ENCODE data around the gene COL5A1. TPM values are rescaled to one million over a fixed set of nuclear protein-coding genes. Genes with fewer than 3 reads are reported as not detected.

The COL5A1 gene
- total RNA-seq, 4 donors from 2014 or later: 1.6 to 2.8 (median 2.3) TPM

DNA sequence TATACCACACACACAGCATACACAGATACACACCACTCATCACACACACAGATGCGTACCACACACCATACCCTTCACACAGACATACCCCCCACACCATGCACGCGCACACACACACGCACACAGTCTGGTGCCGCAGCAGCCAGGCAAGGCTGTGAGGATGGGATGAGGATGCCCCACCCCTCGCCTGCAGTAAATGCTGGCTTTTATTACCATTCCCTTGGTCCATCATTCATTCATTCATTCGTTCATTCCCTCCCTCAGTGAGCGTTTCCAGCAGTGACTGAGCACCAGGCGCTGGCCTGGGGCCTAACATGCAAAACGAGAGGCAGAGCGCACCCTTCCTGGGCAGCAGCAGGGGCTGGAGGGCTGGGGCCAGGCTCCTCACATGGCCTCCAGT is 187.3 kb downstream of the COL5A1 start:
- no peak for TF ChIP-seq POLR2A (IDR thresholded peaks at IDR 0.05)
- TF ChIP-seq, protein P1, sequence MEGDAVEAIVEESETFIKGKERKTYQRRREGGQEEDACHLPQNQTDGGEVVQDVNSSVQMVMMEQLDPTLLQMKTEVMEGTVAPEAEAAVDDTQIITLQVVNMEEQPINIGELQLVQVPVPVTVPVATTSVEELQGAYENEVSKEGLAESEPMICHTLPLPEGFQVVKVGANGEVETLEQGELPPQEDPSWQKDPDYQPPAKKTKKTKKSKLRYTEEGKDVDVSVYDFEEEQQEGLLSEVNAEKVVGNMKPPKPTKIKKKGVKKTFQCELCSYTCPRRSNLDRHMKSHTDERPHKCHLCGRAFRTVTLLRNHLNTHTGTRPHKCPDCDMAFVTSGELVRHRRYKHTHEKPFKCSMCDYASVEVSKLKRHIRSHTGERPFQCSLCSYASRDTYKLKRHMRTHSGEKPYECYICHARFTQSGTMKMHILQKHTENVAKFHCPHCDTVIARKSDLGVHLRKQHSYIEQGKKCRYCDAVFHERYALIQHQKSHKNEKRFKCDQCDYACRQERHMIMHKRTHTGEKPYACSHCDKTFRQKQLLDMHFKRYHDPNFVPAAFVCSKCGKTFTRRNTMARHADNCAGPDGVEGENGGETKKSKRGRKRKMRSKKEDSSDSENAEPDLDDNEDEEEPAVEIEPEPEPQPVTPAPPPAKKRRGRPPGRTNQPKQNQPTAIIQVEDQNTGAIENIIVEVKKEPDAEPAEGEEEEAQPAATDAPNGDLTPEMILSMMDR (IDR thresholded peaks at IDR 0.05 in 4 of 5, conservative IDR thresholded peaks at IDR 0.05 in 1 of 5): no peak
- Histone ChIP-seq H3K36me3 (no peaks in the 10 kb centered on the region), H3K4me1 (no peaks in the 10 kb centered on the region), H3K4me3 (no peak overlapping the region), H3K9me3 (no peaks in the 10 kb centered on the region), H3K27ac (no peak overlapping the region), H3K27me3 (no peaks in the 10 kb centered on the region)
- intact Hi-C loops (cut with DNase I; ENCODE audit: low total_unique reads) (no loop called here), in situ Hi-C loops (cut with MboI; ENCODE audit: low sequenced_read_pairs in 4 of 4) (no loop called here)
- DNase-seq (no peak), ATAC-seq (no peak)

DNA sequence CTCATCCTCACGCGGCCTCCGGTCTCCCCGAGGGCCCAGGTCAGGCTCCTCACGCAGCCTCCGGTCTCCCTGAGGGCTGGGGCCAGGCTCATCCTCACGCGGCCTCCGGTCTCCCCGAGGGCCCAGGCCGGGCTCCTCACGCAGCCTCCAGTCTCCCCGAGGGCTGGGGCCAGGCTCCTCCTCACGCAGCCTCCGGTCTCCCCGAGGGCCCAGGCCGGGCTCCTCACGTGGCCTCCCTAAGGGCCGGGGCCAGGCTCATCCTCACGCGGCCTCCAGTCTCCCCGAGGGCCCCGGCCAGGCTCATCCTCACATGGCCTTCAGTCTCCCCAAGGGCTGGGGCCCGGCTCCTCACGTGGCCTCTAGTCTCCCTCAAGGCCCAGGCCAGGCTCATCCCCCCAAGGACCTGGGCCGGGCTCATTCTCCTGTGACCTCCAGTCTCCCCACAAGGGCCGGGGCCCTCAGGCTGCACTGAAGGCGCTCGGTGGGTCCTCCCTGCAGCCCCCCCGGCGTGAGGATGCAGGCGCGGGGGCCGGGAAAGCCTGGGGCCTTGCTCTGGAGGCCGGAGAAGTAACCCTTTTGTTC is 187.8 kb downstream of the COL5A1 start:
- in situ Hi-C loops (cut with MboI; ENCODE audit: low sequenced_read_pairs in 4 of 4) (no loop called here), intact Hi-C loops (cut with DNase I; ENCODE audit: low total_unique reads) (no loop called here)
- Histone ChIP-seq H3K27ac (no peak overlapping the region), H3K4me3 (no peak overlapping the region), H3K9me3 (no peaks in the 10 kb centered on the region), H3K4me1 (no peaks in the 10 kb centered on the region), H3K27me3 (no peaks in the 10 kb centered on the region), H3K36me3 (no peaks in the 10 kb centered on the region)
- DNase-seq (no peak), ATAC-seq (no peak)
- TF ChIP-seq POLR2A (IDR thresholded peaks at IDR 0.05): no peak

DNA sequence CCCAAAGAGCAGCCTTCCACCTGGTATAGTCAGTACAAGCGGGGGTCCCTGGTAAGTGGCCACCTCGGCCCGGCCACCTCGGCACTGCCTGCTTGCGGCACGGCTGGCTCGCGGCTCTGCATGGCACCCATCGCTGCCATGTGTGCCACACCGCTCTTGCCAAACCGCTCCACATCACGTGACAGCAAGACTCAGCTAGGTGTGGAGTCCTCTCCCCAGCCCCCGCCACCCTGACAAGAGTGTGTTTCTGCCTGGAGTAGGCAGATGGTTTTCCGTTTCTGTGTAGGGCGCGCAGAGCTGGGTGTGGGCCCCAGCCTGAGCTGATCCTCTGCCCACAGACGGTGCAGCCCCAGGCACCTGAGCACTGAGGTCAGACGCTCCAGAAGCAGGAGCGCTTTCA is 188.5 kb downstream of the COL5A1 start:
- TF ChIP-seq POLR2A (IDR thresholded peaks at IDR 0.05): no peak
- TF ChIP-seq, protein P1 (IDR thresholded peaks at IDR 0.05 in 4 of 5, conservative IDR thresholded peaks at IDR 0.05 in 1 of 5): no peak
- intact Hi-C loops (cut with DNase I; ENCODE audit: low total_unique reads) (no loop called here), in situ Hi-C loops (cut with MboI; ENCODE audit: low sequenced_read_pairs in 4 of 4) (no loop called here)
- DNase-seq (no peak), ATAC-seq (no peak)
- Histone ChIP-seq H3K27ac (no peak overlapping the region), H3K36me3 (no peaks in the 10 kb centered on the region), H3K27me3 (no peaks in the 10 kb centered on the region), H3K4me1 (no peaks in the 10 kb centered on the region), H3K9me3 (no peaks in the 10 kb centered on the region), H3K4me3 (no peak overlapping the region)

DNA sequence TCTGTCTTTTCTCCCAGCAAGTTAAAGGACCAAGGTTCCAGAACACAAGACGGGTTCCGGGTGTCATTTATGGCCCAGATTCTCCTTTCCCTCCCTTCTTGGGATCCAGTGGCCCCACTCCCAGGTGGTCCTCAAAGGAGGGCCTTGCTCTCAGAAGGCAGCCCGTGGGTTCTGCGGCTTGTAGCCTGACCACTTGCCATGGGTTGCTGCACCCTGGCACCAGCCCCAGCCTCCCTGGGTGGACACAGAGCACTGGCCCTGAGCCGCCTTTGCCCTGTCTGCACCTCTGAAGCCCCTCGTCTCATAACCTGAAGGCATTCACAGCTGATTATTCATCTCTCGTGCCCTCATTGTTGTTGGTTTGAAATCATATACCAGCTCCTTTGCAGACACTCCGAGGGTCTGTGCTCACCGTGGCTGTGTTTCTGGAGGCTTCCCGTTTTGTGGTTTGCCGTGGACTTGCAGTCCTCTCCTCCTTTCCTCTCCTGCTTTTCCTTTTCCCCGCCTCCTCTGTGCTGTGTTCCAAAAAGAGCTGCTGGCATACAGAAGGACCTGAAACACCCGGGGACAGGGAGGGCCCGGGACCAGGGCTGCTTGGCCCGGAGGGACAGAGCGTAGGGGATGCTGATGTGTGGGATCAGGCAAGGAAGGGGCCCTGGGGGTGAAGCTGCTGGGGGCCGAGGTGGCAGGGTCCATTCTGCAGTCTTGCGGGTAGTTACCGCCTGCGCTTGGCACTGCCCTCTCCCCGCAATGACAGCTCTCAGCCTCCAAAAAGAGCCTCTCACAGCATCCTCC is 189.5 kb downstream of the COL5A1 start:
- ATAC-seq (no peak), DNase-seq (no peak)
- TF ChIP-seq, protein P1 (IDR thresholded peaks at IDR 0.05 in 4 of 5, conservative IDR thresholded peaks at IDR 0.05 in 1 of 5): no peak
- no peak for TF ChIP-seq POLR2A (IDR thresholded peaks at IDR 0.05)
- no peaks in the 10 kb centered on the region for H3K4me1 ChIP-seq
- intact Hi-C loops (cut with DNase I; ENCODE audit: low total_unique reads) (no loop called here), in situ Hi-C loops (cut with MboI; ENCODE audit: low sequenced_read_pairs in 4 of 4) (no loop called here)
- no peak overlapping the region for H3K27ac ChIP-seq
- no peaks in the 10 kb centered on the region for H3K9me3 ChIP-seq
- H3K4me3 ChIP-seq: no peak overlapping the region
- no peaks in the 10 kb centered on the region for H3K36me3 ChIP-seq
- no peaks in the 10 kb centered on the region for H3K27me3 ChIP-seq

DNA sequence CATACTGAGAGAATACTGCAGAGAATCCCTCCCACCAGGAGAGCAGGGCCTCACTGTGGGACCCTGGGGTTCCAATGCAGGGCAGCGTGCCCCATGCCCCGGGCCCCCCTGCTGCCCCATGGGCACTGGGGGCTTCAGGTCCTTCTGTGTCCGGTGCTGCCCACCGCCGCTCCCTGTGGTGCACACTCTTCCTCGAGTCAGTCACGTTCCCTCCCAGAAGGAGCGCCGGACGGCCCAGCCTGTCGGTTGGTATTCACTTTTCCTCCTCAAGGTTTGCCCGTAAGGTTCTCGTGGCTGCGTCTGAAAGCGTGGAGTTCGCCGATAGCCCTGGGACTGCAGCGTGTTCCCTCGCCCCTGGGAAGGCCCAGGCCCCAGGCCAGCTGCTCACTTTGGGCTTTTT is 190.9 kb downstream of the COL5A1 start:
- Histone ChIP-seq H3K36me3 (no peaks in the 10 kb centered on the region), H3K4me3 (no peak overlapping the region), H3K4me1 (no peaks in the 10 kb centered on the region), H3K9me3 (no peaks in the 10 kb centered on the region), H3K27ac (no peak overlapping the region), H3K27me3 (no peaks in the 10 kb centered on the region)
- TF ChIP-seq POLR2A (IDR thresholded peaks at IDR 0.05): no peak
- TF ChIP-seq, protein P1 (IDR thresholded peaks at IDR 0.05 in 4 of 5, conservative IDR thresholded peaks at IDR 0.05 in 1 of 5): no peak
- ATAC-seq (no peak), DNase-seq (no peak)
- intact Hi-C loops (cut with DNase I; ENCODE audit: low total_unique reads) (no loop called here), in situ Hi-C loops (cut with MboI; ENCODE audit: low sequenced_read_pairs in 4 of 4) (no loop called here)
